ENCODE measurements around the gene CCDC112.

The CCDC112 gene

GRCh38 chr5:115313632-115314031, 17.2 kb upstream of the CCDC112 start:
- no peak for DNase-seq

- no peak for DNase-seq
These were observed 16.6 kb upstream of the CCDC112 start for GRCh38 chr5:115313052-115313451.

GRCh38 chr5:115309751-115310370, 13.4 kb upstream of the CCDC112 start:
- DNase-seq: peak; percentile 1

- DNase-seq: no peak
These were observed 12.4 kb upstream of the CCDC112 start for GRCh38 chr5:115308815-115309214.

- no peak for DNase-seq
These were observed 9.6 kb upstream of the CCDC112 start for GRCh38 chr5:115306011-115306536.

GRCh38 chr5:115304496-115304895, 8.0 kb upstream of the CCDC112 start:
- DNase-seq: no peak

GRCh38 chr5:115298811-115299210, 2.4 kb upstream of the CCDC112 start:
- no peak for DNase-seq

- peak; percentile 29 for DNase-seq
These were observed 577 bp upstream of the CCDC112 start for GRCh38 chr5:115297031-115297430.

GRCh38 chr5:115295777-115296123, 704 bp downstream of the CCDC112 start:
- peak; percentile 73 for DNase-seq

- DNase-seq: no peak
These were observed 5.1 kb downstream of the CCDC112 start for GRCh38 chr5:115291397-115291796.

GRCh38 chr5:115289104-115289503, 7.3 kb downstream of the CCDC112 start:
- DNase-seq: no peak

GRCh38 chr5:115284021-115284420, 12.4 kb downstream of the CCDC112 start:
- no peak for DNase-seq

- no peak for DNase-seq
These were observed 14.3 kb downstream of the CCDC112 start for GRCh38 chr5:115282131-115282530.

- no peak for DNase-seq
These were observed 21.9 kb downstream of the CCDC112 start for GRCh38 chr5:115274584-115274983.

GRCh38 chr5:115272297-115272958, 24.0 kb downstream of the CCDC112 start:
- DNase-seq: no peak

GRCh38 chr5:115271295-115272050, 25.0 kb downstream of the CCDC112 start:
- DNase-seq: no peak

- DNase-seq: no peak
These were observed 28.8 kb downstream of the CCDC112 start for GRCh38 chr5:115267617-115268016.

- no peak for DNase-seq
These were observed 31.2 kb downstream of the CCDC112 start for GRCh38 chr5:115265220-115265619.

GRCh38 chr5:115264786-115265185, 31.7 kb downstream of the CCDC112 start:
- no peak for DNase-seq

GRCh38 chr5:115263078-115263380, 33.4 kb downstream of the CCDC112 start:
- no peak for DNase-seq

GRCh38 chr5:115262321-115263077, 34.0 kb downstream of the CCDC112 start, which contains the start of gene PGGT1B:
TSS of gene PGGT1B (minus strand) at chr5:115262877. CDS start at chr5:115262851, 26 bp downstream.
- peak; percentile 69 for DNase-seq

GRCh38 chr5:115262011-115262320, 34.5 kb downstream of the CCDC112 start:
- no peak for DNase-seq

- DNase-seq: no peak
These were observed 36.2 kb downstream of the CCDC112 start for GRCh38 chr5:115260248-115260647.

Measured in NCI-H1092 treated with DMSO at 0.1 percent for 48 hours (cell line).